NCI-H2081 (cell line): ENCODE data around the gene KCNB1.
A peak's percentile ranks its signal among the peaks of the same experiment; 100 is the strongest.

Source experiments
- DNase-seq, 2 experiments: peaks; one replicate each; lab custom pipeline; 2025; lab: John Stamatoyannopoulos, UW

Gene KCNB1

GRCh38 chr20:49482621-49483017, at the start of gene KCNB1:
Gene KCNB1, minus strand, starts transcription at chr20:49482668. Its CDS starts 188 bp downstream, at chr20:49482480.
- no peak for DNase-seq

- no peak for DNase-seq
These were observed 47.0 kb upstream of the KCNB1 start for GRCh38 chr20:49529470-49529869.

GRCh38 chr20:49526568-49526967, 44.1 kb upstream of the KCNB1 start:
- no peak for DNase-seq

GRCh38 chr20:49526056-49526455, 43.6 kb upstream of the KCNB1 start:
- DNase-seq, result no peak

GRCh38 chr20:49523767-49524360, 41.4 kb upstream of the KCNB1 start:
- DNase-seq, result no peak

GRCh38 chr20:49521356-49521755, 38.9 kb upstream of the KCNB1 start:
- no peak for DNase-seq

- DNase-seq, result no peak
These were observed 37.4 kb upstream of the KCNB1 start for GRCh38 chr20:49519777-49520359.

- DNase-seq, result no peak
These were observed 36.8 kb upstream of the KCNB1 start for GRCh38 chr20:49519212-49519712.

GRCh38 chr20:49518576-49518975, 36.1 kb upstream of the KCNB1 start:
- no peak for DNase-seq

GRCh38 chr20:49517805-49518100, 35.3 kb upstream of the KCNB1 start:
- no peak for DNase-seq

GRCh38 chr20:49516916-49517804, 34.7 kb upstream of the KCNB1 start:
- no peak for DNase-seq

- DNase-seq, result peak; percentile 52 to 72
These were observed 33.1 kb upstream of the KCNB1 start for GRCh38 chr20:49515586-49515985.

GRCh38 chr20:49513517-49513916, 31.0 kb upstream of the KCNB1 start:
- no peak for DNase-seq

GRCh38 chr20:49513009-49513408, 30.5 kb upstream of the KCNB1 start:
- no peak for DNase-seq

- DNase-seq, result no peak
These were observed 29.5 kb upstream of the KCNB1 start for GRCh38 chr20:49511788-49512525.

GRCh38 chr20:49510562-49511122, 28.2 kb upstream of the KCNB1 start:
- no peak for DNase-seq

- DNase-seq, result peak; percentile 29 to 52
These were observed 26.1 kb upstream of the KCNB1 start for GRCh38 chr20:49508435-49509199.

GRCh38 chr20:49507741-49508434, 25.4 kb upstream of the KCNB1 start:
- no peak for DNase-seq

GRCh38 chr20:49505518-49505917, 23.1 kb upstream of the KCNB1 start:
- DNase-seq, result peak; percentile 66 to 68

GRCh38 chr20:49503176-49503575, 20.7 kb upstream of the KCNB1 start:
- no peak for DNase-seq

GRCh38 chr20:49501917-49502316, 19.4 kb upstream of the KCNB1 start:
- peak in 1 of 2 experiments; percentile 15 for DNase-seq
